Measurements from ENCODE around the gene PPP1R2C.

GRCh38 chrX:42818151-42818921, 40.4 kb upstream of the PPP1R2C start:
- no peak for TF ChIP-seq CTCF (IDR thresholded peaks at IDR 0.05)
- TF ChIP-seq POLR2AphosphoS5 (IDR thresholded peaks at IDR 0.05; ENCODE audit: low read depth, low read length): no peak

Data from Panc1 (cell line).